GM18508 (cell line): ENCODE results near the gene NETO1.

Source experiments
- ATAC-seq: cut with Tn5 transposase; IDR thresholded peaks from one replicate; pipeline ENCODE4 v1.9.1; 2021; ENCODE audit warnings: moderate number of reproducible peaks; ENCODE audit not compliant: insufficient read depth, unreplicated experiment

Gene NETO1, protein sequence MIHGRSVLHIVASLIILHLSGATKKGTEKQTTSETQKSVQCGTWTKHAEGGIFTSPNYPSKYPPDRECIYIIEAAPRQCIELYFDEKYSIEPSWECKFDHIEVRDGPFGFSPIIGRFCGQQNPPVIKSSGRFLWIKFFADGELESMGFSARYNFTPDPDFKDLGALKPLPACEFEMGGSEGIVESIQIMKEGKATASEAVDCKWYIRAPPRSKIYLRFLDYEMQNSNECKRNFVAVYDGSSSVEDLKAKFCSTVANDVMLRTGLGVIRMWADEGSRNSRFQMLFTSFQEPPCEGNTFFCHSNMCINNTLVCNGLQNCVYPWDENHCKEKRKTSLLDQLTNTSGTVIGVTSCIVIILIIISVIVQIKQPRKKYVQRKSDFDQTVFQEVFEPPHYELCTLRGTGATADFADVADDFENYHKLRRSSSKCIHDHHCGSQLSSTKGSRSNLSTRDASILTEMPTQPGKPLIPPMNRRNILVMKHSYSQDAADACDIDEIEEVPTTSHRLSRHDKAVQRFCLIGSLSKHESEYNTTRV

DNA sequence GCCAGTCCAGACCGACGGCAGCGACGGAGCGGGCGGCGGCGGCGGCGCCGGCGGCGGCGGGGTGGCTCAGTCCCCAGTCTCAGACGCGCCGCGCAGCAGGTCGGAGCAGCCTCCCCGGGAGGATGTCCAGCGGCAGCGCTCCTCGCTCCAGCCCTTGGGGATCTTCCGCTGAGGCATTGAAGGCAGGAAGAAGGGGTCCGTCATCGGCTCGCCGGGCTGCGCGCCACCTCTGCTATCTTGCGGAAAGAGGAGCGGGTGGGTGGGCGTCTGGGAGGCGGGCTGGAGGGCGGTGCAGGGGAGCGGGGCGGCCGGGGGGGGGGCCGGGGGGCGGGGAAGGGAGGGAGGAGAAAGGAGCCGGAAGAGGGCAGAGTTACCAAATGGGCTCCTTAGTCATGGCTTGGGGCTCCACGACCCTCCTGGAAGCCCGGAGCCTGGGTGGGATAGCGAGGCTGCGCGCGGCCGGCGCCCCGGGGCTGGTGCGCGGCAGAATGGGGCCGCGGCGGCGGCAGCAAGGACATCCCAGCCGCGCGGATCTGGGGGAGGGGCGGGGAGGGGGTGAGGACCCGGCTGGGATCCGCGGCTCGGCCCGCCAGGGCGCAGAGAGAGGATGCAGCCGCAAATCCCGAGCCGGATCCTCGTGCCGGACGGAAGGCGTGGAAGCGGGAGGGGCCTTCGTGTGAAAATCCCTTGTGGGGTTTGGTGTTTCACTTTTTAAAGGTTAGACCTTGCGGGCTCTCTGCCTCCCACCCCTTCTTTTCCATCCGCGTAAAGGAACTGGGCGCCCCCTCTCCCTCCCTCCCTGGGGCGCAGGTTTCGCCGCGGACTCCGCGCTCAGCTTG is at the start of gene NETO1:
TSS of gene NETO1 (minus strand) at position 242 of the 839 bp plus-strand sequence. CDS start 696 bp downstream, outside the sequence.
- no peak for ATAC-seq

DNA sequence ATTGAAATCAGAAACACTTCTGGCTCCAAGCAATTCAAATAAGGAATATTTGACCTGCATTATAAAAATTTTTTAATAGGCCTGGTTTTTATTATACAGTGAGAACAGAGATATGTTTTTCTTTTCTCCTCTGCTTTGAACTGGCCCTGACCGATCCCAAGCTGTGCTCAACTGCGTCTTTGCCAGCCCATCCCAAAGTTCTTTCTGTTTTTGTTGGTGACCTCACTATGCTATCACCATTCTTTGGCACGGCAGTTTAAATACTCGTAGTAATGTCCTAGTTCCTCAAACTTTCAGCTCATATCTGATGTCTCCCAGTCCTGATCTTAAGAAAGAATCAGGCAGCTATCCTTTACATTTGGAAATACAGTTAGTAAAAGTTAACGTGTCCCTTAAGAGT is 42.3 kb upstream of the NETO1 start:
- no peak for ATAC-seq

GRCh38 chr18:72908181-72908580 is 40.4 kb upstream of the NETO1 start:
- no peak for ATAC-seq

DNA sequence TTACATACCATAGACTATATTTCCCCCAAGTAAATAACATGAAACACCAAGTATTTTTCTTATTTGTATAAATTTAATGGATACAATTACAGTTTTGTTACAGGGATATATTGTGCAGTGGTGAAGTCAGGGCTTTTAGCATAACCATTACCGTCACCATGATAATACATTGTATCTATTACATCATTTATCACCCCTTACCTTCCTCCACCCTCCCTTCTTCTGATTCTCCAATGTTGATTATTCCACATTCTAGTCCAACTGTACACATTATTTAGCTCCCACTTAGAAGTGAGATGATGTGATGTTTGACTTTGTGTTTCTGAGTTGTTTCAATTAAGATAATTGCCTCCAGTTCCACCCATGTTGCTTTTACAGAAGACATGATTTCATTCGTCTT is 35.2 kb upstream of the NETO1 start:
- no peak for ATAC-seq

DNA sequence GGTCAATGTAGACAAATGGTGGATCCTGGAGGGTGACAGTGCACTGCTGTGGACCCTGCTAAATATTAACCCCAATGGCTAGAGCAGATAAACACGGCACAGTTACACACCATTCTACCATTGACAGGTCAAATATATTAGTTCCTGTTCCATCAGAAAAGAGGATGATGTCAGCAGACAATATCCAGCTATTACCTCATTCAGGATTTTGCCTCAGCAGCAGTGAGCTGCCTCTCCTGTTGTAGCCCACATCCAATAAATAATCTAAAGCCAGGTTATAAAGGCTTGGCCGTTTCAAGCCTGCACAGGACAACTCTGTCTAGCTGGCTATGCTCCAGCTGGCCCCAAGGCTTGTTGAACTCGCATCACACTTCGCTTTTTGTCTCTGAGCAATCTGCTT is 31.6 kb upstream of the NETO1 start:
- ATAC-seq, result no peak

GRCh38 chr18:72898870-72899269 is 31.1 kb upstream of the NETO1 start:
- ATAC-seq, result no peak

- ATAC-seq, result no peak
Measured at GRCh38 chr18:72895548-72895947, 27.8 kb upstream of the NETO1 start.

DNA sequence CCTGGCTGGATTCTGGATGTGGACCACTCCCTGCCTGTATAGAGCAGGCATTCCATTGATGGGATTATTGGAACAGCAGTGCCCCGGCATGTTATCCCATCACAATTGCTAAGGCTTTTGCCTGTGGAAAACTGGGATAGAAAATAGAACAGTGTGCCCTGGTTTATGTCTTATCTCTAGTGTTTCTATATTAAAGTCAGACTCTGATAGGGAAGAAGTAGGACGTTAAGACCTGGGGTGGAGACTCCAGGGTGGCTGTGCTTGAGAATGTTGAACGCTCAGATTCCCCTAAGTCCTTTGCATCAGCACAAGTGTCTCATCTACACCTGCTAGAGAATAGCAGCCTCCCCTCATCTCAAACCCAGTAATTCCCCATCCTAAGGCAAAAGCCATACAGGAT is 10.8 kb upstream of the NETO1 start:
- no peak for ATAC-seq

GRCh38 chr18:72878143-72878542 is 10.4 kb upstream of the NETO1 start:
- ATAC-seq, result no peak

GRCh38 chr18:72871091-72871490 is 3.3 kb upstream of the NETO1 start:
- ATAC-seq, result no peak

DNA sequence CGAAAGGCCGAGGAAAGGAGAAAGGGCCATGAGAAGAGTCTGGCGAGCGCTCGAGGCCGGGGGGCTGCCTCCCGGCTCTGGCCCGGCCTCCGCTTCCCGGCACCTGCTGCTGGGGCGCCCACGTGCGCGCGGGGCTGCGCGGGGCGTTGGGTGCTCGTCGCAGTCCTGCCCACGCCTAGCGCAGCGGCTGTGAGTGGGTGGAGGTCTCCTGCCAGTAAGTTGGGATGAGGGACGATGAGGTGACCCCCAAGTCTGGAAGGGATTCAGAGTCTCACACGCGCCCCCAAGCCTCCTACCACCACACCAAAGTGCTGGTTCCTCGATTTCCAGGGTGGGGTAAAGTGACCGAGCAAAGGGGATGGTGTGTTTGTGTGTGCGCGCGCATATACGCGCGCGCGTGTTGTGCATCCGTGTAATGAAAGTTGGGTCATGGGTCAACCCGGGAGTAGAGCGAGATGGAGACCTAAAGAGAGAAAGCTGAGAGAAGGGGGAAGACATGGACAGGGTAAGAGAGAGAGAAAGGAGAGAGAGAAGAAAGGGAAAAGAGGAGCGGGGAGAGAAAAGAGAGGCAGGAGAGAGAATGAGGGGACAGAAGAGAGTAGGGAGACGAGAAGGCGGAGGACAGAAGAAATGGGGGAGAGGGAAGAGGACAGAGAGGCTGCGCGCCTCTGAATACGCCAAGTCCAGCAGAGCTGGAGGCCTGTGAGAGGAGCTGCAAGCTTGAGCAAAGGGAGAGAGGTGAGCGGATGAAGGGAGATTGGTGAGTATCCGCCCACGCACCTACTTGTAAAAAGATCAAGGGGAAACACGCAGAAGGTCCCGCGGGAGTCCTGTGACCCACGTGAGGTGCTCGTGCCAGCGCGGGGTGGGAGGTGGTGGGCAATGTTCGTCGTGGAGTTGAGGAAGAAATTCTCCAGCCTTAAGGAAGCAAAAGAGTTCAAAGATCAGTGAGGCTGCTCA is 1.7 kb upstream of the NETO1 start:
- ATAC-seq, result no peak

GRCh38 chr18:72868585-72869225 is 918 bp upstream of the NETO1 start:
- ATAC-seq, result no peak

DNA sequence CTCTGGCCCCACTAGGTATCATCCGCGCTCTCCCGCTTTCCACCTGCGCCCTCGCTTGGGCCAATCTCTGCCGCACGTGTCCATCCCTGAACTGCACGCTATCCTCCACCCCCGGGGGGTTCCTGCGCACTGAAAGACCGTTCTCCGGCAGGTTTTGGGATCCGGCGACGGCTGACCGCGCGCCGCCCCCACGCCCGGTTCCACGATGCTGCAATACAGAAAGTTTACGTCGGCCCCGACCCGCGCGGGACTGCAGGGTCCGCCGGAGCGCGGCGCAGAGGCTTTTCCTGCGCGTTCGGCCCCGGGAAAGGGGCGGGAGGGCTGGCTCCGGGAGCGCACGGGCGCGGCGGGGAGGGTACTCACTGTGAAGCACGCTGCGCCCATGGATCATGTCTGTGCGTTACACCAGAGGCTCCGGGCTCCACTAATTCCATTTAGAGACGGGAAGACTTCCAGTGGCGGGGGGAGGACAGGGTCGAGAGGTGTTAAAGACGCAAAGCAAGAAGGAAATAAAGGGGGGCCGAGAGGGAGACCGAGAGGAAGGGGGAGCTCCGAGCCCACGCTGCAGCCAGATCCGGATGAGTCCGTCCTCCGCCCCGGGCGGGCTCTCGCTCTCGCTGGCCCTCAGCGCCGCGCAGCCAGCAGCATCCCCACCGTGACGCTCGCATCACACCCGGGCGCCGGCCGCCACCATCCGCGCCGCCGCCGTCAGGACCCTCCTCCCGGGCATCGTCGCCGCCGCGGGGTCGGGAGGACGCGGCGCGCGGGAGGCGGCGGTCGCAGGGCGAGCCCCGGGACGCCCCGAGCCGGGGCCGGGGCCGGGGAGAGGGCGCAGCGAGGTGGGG is 664 bp downstream of the NETO1 start:
- no peak for ATAC-seq

DNA sequence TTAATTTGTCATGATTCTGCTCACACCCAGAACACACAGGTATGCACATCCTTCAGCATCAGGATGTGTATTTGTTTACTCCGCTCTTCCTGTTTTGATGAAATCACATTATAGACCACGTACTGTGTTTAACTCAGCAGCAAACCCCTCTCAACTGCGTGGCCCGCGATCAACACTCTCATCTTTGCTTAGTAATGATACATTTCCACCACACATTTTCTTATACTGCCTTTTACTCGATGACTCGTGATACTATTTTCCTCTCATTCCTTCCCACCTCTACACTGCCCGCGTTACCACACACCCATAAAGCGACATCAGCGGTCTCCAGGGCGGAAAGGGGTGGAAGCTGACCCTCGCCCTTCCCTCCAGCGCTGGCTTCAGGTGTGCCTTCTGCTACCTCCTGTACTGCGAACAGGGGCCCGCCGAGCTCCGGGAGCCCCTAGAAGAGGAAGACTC is 1.3 kb downstream of the NETO1 start:
- no peak for ATAC-seq

GRCh38 chr18:72863754-72864153 is 4.0 kb downstream of the NETO1 start:
- no peak for ATAC-seq

- no peak for ATAC-seq
Measured at GRCh38 chr18:72859088-72859487, 8.7 kb downstream of the NETO1 start.

- no peak for ATAC-seq
Measured at GRCh38 chr18:72849671-72850070, 18.1 kb downstream of the NETO1 start.

GRCh38 chr18:72848503-72849237 is 19.1 kb downstream of the NETO1 start:
- ATAC-seq, result no peak
